HEK293 (cell line): ENCODE data around the gene CDK14.

Experiments
- CTCF ChIP-seq: fragments of 450-650 bp; formaldehyde crosslinking; IDR thresholded peaks from 2 replicates; pipeline ENCODE4 v1.5.1; 2016; ENCODE audit warnings: missing biosample characterization, missing genetic modification characterization
- GLI4 ChIP-seq: fragments of 450-650 bp; formaldehyde crosslinking; IDR thresholded peaks from 2 replicates; pipeline ENCODE4 v1.5.1; 2016; ENCODE audit warnings: missing biosample characterization, missing genetic modification characterization
- TCF7L2 ChIP-seq: IDR thresholded peaks from 2 replicates; pipeline ENCODE4 v1.6.1; 2011; ENCODE audit warnings: low read depth, mild to moderate bottlenecking, inconsistent platforms, low read length, moderate library complexity, borderline replicate concordance
- YY1 ChIP-seq: fragments of 450-650 bp; formaldehyde crosslinking; IDR thresholded peaks from 2 replicates; pipeline ENCODE4 v1.5.1; 2018; ENCODE audit warnings: missing biosample characterization, missing genetic modification characterization
- ZBTB11 ChIP-seq: fragments of 450-650 bp; formaldehyde crosslinking; conservative IDR thresholded peaks from 2 replicates; pipeline ENCODE4 v1.5.1; 2016; ENCODE audit warnings: low read depth, missing biosample characterization, missing genetic modification characterization
- ZBTB49 ChIP-seq: fragments of 450-650 bp; formaldehyde crosslinking; IDR thresholded peaks from 2 replicates; pipeline ENCODE4 v1.5.1; 2016; ENCODE audit warnings: missing biosample characterization, missing genetic modification characterization, low read depth
- ZNF138 ChIP-seq: fragments of 450-650 bp; formaldehyde crosslinking; IDR thresholded peaks from 2 replicates; pipeline ENCODE4 v1.5.1; 2016; ENCODE audit warnings: missing biosample characterization, missing genetic modification characterization, borderline replicate concordance
- ZNF274 ChIP-seq, 2 experiments: fragments of 200-500 bp in 1 of 2; fragments of 450-650 bp in 1 of 2; sonication (Bioruptor generic) in 1 of 2; formaldehyde crosslinking in 1 of 2; IDR thresholded peaks; 2 replicates each; pipeline versions ENCODE4 v1.5.1 to v1.6.1; 2014 to 2016; ENCODE audit warnings: borderline replicate concordance in 1 of 2, inconsistent platforms in 1 of 2, low read length in 1 of 2, missing biosample characterization in 1 of 2, missing genetic modification characterization in 1 of 2
- ZNF302 ChIP-seq: fragments of 450-650 bp; formaldehyde crosslinking; IDR thresholded peaks from 2 replicates; pipeline ENCODE4 v1.5.1; 2016; ENCODE audit warnings: missing biosample characterization, missing genetic modification characterization, low read depth
- ZNF544 ChIP-seq: fragments of 450-650 bp; formaldehyde crosslinking; IDR thresholded peaks from 2 replicates; pipeline ENCODE4 v1.5.0; 2017; ENCODE audit warnings: missing biosample characterization, missing genetic modification characterization
- ZNF777 ChIP-seq: fragments of 450-650 bp; formaldehyde crosslinking; IDR thresholded peaks from 2 replicates; pipeline ENCODE4 v1.5.1; 2017; ENCODE audit warnings: missing biosample characterization, missing genetic modification characterization, borderline replicate concordance
- ZNF785 ChIP-seq: fragments of 450-650 bp; formaldehyde crosslinking; IDR thresholded peaks from 2 replicates; pipeline ENCODE4 v1.5.1; 2016; ENCODE audit warnings: missing biosample characterization, missing genetic modification characterization
- ZSCAN30 ChIP-seq: fragments of 450-650 bp; IDR thresholded peaks from 2 replicates; pipeline ENCODE4 v1.5.1; 2018; ENCODE audit warnings: missing biosample characterization, mild to moderate bottlenecking, missing genetic modification characterization, moderate library complexity
- TF ChIP-seq, protein P1 (sequence below): fragments of 450-650 bp; formaldehyde crosslinking; IDR thresholded peaks from 2 replicates; pipeline ENCODE4 v1.5.1; 2016; ENCODE audit warnings: missing biosample characterization, missing genetic modification characterization

DNA sequence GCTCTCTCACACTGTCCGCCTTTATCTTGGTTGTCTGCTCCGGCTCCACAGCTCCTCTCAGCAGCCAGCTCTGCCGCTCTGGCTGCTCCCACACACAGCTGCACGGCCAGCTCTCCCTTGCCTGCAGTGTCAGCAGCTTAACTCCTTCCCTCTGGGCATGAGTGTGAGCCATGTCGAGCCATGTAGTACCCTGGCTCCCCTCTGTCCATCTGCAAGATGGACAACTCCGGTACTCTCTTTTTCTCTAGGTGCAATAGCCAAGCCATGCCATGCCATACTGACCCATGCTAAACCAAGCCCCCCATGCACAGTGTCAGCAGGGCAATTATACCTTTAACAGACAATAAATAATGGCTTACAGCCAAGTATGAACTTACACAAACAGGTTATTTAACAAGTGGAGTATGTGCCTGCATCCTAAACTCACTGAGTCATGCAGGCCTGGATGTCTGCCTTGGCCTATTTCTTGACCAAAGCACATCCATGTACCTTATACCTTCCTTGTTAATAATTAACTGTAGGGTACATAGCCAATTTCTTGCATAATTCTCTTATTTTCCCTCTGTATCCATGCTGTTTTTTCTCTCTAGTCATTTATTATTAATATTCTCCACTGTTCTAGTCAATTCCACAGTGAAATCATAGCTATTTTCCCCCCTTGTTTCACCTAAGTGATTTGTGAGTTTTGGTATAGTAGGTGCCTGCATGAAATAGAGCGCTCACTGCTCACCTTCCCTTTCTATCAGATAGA, 170.9 kb downstream of the CDK14 start:
- TF ChIP-seq GLI4 (tag by site-specific recombination) (no peak), ZNF777 (tag by site-specific recombination) (no peak), ZNF138 (tag by site-specific recombination) (no peak), TCF7L2 (no peak), ZSCAN30 (tag by site-specific recombination) (no peak), CTCF (tag by site-specific recombination) (no peak), ZBTB11 (tag by site-specific recombination) (no peak), ZBTB49 (no peak), ZNF785 (tag by site-specific recombination) (no peak), YY1 (tag by site-specific recombination) (no peak), ZNF544 (no peak), ZNF274 (IDR thresholded peaks at IDR 0.05; ENCODE audit: low read length) (no peak), ZNF274 (tag by site-specific recombination; IDR thresholded peaks at IDR 0.05; ENCODE audit: borderline replicate concordance) (no peak), ZNF302 (tag by site-specific recombination) (no peak)
- TF ChIP-seq, protein P1, sequence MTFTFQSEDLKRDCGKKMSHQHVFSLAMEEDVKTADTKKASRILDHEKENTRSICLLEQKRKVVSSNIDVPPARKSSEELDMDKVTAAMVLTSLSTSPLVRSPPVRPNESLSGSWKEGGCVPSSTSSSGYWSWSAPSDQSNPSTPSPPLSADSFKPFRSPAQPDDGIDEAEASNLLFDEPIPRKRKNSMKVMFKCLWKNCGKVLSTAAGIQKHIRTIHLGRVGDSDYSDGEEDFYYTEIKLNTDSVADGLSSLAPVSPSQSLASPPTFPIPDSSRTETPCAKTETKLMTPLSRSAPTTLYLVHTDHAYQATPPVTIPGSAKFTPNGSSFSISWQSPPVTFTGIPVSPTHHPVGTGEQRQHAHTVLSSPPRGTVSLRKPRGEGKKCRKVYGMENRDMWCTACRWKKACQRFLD (tag by site-specific recombination): no peak
